ENCODE data around the gene PARD3.

Gene PARD3

DNA sequence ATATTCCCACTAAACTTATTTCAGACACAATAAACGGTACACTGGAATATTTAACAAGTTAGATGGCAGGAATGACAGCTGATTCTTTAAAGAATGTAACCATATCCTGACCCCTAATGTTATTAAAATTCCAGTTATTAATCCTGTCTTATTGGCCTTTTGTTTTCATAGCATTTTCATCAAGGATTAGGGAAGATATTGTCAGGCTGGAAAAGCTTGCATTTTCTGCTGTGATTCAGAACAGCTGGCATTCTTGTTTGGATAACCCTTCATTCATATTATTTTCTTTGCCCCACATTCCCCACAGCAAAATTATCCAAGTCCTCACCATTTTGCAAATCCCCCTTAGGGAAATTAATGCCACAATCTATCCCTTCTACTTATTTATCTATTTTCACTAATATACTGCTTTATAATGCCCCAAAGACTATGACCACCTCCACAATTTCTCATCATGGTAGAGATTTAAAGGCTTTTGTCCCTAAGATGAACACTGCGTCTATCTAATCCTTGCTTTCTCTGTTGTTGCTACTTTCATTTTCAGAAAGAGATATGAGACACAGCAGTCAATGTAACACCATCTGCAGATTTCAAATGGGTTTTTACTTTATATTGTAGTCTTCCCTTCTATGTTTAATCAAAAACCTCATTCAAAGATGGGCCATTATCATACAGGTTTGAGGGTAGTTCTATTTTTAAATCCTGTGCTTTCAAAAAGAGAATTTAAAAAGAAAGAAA is 475.1 kb downstream of the PARD3 start:
- H3K9me3 ChIP-seq (ENCODE audit: insufficient read depth, low read depth, low read length) = no peaks in the 10 kb centered on the region
- H3K36me3 ChIP-seq (ENCODE audit: insufficient read depth, low read length) = peaks cover 7% of the 10 kb centered on the region; the same call in 1 of the 2 replicates
- H3K9me2 ChIP-seq (replicated peaks; ENCODE audit: low read depth, low read length) = no peaks in the 10 kb centered on the region
- H3F3A ChIP-seq (ENCODE audit: low read depth) = no peaks in the 10 kb centered on the region
- H3K79me2 ChIP-seq (ENCODE audit: insufficient read depth, low read length) = no peaks in the 10 kb centered on the region
- no peak overlapping the region for H2AFZ ChIP-seq (ENCODE audit: low read length)
- no peaks in the 10 kb centered on the region for H3K27me3 ChIP-seq (ENCODE audit: insufficient read depth, low read length, poor library complexity, severe bottlenecking)
- H4K20me1 ChIP-seq (ENCODE audit: insufficient read depth, low read length, poor library complexity, severe bottlenecking) = no peaks in the 10 kb centered on the region
- no peak overlapping the region for H3K9ac ChIP-seq (ENCODE audit: low read depth, low read length, poor library complexity, severe bottlenecking)
- H3K4me1 ChIP-seq (ENCODE audit: insufficient read depth, low read length, poor library complexity, severe bottlenecking) = peaks cover 4% of the 10 kb centered on the region
- H3K4me2 ChIP-seq (ENCODE audit: low read depth, low read length, poor library complexity, severe bottlenecking) = no peak overlapping the region
- TF ChIP-seq, protein P1, sequence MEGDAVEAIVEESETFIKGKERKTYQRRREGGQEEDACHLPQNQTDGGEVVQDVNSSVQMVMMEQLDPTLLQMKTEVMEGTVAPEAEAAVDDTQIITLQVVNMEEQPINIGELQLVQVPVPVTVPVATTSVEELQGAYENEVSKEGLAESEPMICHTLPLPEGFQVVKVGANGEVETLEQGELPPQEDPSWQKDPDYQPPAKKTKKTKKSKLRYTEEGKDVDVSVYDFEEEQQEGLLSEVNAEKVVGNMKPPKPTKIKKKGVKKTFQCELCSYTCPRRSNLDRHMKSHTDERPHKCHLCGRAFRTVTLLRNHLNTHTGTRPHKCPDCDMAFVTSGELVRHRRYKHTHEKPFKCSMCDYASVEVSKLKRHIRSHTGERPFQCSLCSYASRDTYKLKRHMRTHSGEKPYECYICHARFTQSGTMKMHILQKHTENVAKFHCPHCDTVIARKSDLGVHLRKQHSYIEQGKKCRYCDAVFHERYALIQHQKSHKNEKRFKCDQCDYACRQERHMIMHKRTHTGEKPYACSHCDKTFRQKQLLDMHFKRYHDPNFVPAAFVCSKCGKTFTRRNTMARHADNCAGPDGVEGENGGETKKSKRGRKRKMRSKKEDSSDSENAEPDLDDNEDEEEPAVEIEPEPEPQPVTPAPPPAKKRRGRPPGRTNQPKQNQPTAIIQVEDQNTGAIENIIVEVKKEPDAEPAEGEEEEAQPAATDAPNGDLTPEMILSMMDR (conservative IDR thresholded peaks at IDR 0.05; ENCODE audit: low read length) = no peak
- TF ChIP-seq EZH2phosphoT487 (IDR thresholded peaks at IDR 0.05; ENCODE audit: borderline replicate concordance) = no peak
- no peak overlapping the region for H3K4me3 ChIP-seq (ENCODE audit: low read length, poor library complexity, severe bottlenecking)

DNA sequence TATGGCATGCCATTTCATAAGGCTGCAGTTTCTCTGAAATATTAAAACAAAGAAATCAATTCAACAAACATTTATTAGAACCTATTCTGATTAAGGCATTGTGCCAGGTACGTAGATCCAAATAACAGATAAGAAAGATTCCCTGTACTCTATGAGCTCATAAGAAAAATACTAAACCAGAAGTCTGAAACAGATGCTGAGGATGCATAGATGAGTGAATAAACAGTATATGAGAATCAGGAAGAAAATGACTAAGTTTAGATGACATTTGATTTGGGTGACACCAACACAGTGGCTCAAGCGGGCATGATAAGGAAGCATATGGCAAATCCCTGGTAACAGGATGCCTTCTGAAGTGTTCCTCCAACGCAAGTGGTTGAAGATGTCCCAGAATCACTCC is 477.2 kb downstream of the PARD3 start:
- H4K20me1 ChIP-seq (ENCODE audit: insufficient read depth, low read length, poor library complexity, severe bottlenecking) = no peaks in the 10 kb centered on the region

DNA sequence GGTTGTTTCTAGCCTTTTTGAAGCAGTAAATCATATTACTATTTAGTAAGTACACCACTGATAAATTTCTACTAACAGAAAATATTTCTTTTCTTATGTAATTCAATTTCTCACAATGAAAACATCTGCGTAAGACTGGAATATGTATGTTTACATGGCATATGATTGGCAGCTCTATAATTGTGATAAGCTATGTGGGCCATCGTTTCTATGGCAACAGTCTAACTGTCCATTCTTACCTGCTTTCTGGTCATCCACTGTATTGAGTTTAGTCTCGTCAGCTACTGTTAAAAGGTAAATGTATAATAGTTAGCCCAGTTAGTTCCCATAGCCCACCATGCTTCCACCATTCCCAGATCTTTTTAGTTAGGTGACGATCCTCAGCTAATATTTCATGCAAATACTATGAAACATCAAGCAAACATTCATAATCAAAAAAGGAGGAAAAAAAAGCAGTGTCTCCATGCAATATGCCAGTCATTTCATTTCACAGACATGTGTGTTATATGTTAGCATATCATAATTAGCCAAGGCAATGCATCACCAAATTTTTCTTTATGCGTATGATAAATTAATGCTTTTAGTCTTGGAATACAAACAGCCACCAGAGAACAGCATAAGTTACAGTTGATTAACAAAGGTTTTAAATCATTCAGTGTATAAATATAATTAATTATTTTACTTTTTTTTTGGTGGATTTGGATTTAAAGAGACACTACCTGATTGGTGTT is 479.0 kb downstream of the PARD3 start:
- Histone ChIP-seq H3F3A (ENCODE audit: low read depth) (no peaks in the 10 kb centered on the region), H3K9me2 (replicated peaks; ENCODE audit: low read depth, low read length) (no peaks in the 10 kb centered on the region), H3K79me2 (ENCODE audit: insufficient read depth, low read length) (no peaks in the 10 kb centered on the region), H3K4me1 (ENCODE audit: insufficient read depth, low read length, poor library complexity, severe bottlenecking) (peaks cover 4% of the 10 kb centered on the region), H3K4me2 (ENCODE audit: low read depth, low read length, poor library complexity, severe bottlenecking) (no peak overlapping the region), H3K27me3 (ENCODE audit: insufficient read depth, low read length, poor library complexity, severe bottlenecking) (no peaks in the 10 kb centered on the region), H2AFZ (ENCODE audit: low read length) (no peak overlapping the region), H4K20me1 (ENCODE audit: insufficient read depth, low read length, poor library complexity, severe bottlenecking) (no peaks in the 10 kb centered on the region), H3K9me3 (ENCODE audit: insufficient read depth, low read depth, low read length) (no peaks in the 10 kb centered on the region), H3K36me3 (ENCODE audit: insufficient read depth, low read length) (peaks cover 7% of the 10 kb centered on the region; the same call in 1 of the 2 replicates), H3K4me3 (ENCODE audit: low read length, poor library complexity, severe bottlenecking) (no peak overlapping the region), H3K9ac (ENCODE audit: low read depth, low read length, poor library complexity, severe bottlenecking) (no peak overlapping the region)
- TF ChIP-seq EZH2phosphoT487 (IDR thresholded peaks at IDR 0.05; ENCODE audit: borderline replicate concordance) = no peak
- TF ChIP-seq, protein P1 (conservative IDR thresholded peaks at IDR 0.05; ENCODE audit: low read length) = no peak

More for the DNA sequence above, 477.2 kb downstream of the PARD3 start:
- no peak overlapping the region for H3K4me2 ChIP-seq (ENCODE audit: low read depth, low read length, poor library complexity, severe bottlenecking)
- H3K9me2 ChIP-seq (replicated peaks; ENCODE audit: low read depth, low read length) = no peaks in the 10 kb centered on the region
- H2AFZ ChIP-seq (ENCODE audit: low read length) = no peak overlapping the region
- H3K9me3 ChIP-seq (ENCODE audit: insufficient read depth, low read depth, low read length) = no peaks in the 10 kb centered on the region
- peaks cover 7% of the 10 kb centered on the region; the same call in 1 of the 2 replicates for H3K36me3 ChIP-seq (ENCODE audit: insufficient read depth, low read length)
- H3K9ac ChIP-seq (ENCODE audit: low read depth, low read length, poor library complexity, severe bottlenecking) = no peak overlapping the region
- H3K27me3 ChIP-seq (ENCODE audit: insufficient read depth, low read length, poor library complexity, severe bottlenecking) = no peaks in the 10 kb centered on the region
- no peak for TF ChIP-seq EZH2phosphoT487 (IDR thresholded peaks at IDR 0.05; ENCODE audit: borderline replicate concordance)
- H3K4me3 ChIP-seq (ENCODE audit: low read length, poor library complexity, severe bottlenecking) = no peak overlapping the region
- no peaks in the 10 kb centered on the region for H3K79me2 ChIP-seq (ENCODE audit: insufficient read depth, low read length)
- no peaks in the 10 kb centered on the region for H3F3A ChIP-seq (ENCODE audit: low read depth)
- peaks cover 4% of the 10 kb centered on the region for H3K4me1 ChIP-seq (ENCODE audit: insufficient read depth, low read length, poor library complexity, severe bottlenecking)

Measured in Loucy (cell line).